ENCODE measurements around the gene GUCY1A1. TPM values are rescaled to one million over a fixed set of nuclear protein-coding genes. Genes with fewer than 3 reads are reported as not detected.

GUCY1A1 gene
- total RNA-seq, 2 experiments from 2014 or later = 0.07 TPM; not detected in 1

DNA sequence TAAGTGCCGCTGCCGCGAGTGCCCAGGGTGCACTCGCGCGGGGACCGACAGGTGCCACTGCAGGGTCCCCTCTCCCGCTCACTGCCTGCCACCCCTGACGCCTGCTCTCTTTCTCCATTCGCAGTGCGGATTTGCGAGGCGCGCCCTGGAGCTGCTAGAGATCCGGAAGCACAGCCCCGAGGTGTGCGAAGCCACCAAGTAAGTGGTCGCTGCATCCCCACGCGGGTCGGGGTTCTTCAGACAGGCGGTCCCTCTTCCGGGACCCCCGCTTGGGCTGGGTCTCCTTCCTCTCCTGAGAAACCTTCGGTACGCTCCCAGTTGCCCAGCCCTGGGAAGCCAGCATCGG, 547 bp downstream of the GUCY1A1 start:
- intact Hi-C loops (cut with micrococcal nuclease) = loop anchor here (5.0 kb wide), 1 partner anchor 90 kb away; the partner anchor contains the start of gene GUCY1B1
- no peak overlapping the region for H3K27ac Mint-ChIP-seq
- CTCF ChIA-PET = no interaction called here

DNA sequence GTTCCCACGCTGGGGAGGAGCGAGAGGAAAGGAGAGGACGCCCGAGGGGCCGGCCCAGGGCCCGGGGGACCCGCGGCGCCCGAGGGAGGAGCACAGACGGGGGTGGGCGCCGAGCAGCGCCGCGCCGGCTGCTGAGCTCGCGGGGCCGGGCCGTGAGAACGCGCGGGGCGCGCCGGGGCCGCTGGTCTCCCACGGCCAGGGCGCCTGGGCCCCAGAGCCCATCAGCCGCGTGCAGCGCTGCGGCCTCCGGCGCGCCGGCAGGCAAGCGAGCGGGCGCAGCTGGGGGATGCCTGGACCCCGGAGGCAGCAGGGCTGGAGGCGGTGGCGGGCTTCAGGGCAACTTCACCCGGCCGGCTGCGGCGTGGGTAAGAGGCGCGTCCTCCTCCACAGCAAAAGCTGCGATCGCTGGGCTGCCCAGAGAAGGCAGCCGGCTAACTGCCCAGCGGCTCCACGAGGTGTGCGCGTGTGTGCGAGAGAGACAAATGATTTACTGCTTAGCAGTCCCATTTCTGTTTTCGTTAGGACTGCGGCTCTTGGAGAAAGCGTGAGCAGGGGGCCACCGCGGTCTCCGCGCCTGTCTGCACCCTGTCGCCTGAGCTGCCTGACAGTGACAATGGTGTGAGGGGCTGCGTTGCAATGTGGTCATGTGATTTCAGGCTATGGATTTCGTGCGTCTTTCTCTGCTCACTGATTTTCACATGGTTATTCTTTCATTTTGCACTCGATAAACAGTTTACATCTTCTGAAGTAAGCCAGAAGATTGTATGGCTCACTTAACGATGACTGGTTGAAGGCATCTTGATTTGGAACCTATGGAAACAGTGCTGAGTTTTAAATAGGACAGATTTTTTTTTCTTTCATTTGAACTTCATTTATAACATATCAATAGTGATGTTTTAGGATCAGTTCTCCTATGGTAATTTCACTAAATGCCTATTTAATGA, 1.2 kb downstream of the GUCY1A1 start:
- peaks cover 10% of the 10 kb centered on the region for H3K4me1 Mint-ChIP-seq (ENCODE audit: low read depth)
- H3K27me3 Mint-ChIP-seq (ENCODE audit: low read depth) = peaks cover 61% of the 10 kb centered on the region
- peak overlapping the region; percentile 71 for H3K4me3 Mint-ChIP-seq
- no peak overlapping the region for H3K27ac Mint-ChIP-seq
- intact Hi-C loops (cut with micrococcal nuclease) = loop anchor here (5.0 kb wide), 1 partner anchor 89 kb away; the partner anchor contains the start of gene GUCY1B1
- DNase-seq = peak; percentile 8
- H3K9me3 Mint-ChIP-seq = no peaks in the 10 kb centered on the region
- CTCF ChIA-PET = no interaction called here
- no peaks in the 10 kb centered on the region for H3K36me3 Mint-ChIP-seq (ENCODE audit: low read depth)

More for the DNA sequence above, 547 bp downstream of the GUCY1A1 start:
- DNase-seq = no peak
- H3K4me1 Mint-ChIP-seq (ENCODE audit: low read depth) = peaks cover 10% of the 10 kb centered on the region
- peak overlapping the region; percentile 71 for H3K4me3 Mint-ChIP-seq
- H3K36me3 Mint-ChIP-seq (ENCODE audit: low read depth) = no peaks in the 10 kb centered on the region
- H3K9me3 Mint-ChIP-seq = no peaks in the 10 kb centered on the region
- H3K27me3 Mint-ChIP-seq (ENCODE audit: low read depth) = peaks cover 59% of the 10 kb centered on the region

DNA sequence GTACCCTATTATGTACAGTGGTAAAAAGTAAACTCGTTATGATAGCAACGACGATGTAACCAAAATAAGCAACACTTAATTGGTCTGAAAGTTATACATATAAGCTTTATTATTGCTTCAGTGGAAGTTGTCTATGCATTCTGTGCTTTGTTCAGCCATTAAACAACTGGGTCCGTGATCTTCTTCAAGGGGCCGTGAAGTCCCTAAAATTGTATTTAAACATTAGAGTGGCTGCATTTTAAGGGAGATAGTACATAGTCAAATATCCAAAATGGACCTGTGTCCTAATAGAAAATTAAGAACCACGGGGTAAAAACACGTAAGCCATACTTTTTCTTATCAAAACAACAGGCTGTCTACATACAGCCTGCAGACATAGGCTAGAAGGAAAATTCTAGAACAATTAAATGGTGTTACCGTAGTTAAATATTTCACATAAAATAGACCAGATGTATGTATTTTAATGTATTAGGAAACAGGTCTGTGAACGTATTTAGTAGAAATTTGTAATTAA, 2.1 kb downstream of the GUCY1A1 start:
- intact Hi-C loops (cut with micrococcal nuclease) = loop anchor here (5.0 kb wide), 1 partner anchor 89 kb away; the partner anchor contains the start of gene GUCY1B1
- DNase-seq = no peak
- H3K36me3 Mint-ChIP-seq (ENCODE audit: low read depth) = no peaks in the 10 kb centered on the region
- peaks cover 62% of the 10 kb centered on the region for H3K27me3 Mint-ChIP-seq (ENCODE audit: low read depth)
- H3K4me1 Mint-ChIP-seq (ENCODE audit: low read depth) = peaks cover 10% of the 10 kb centered on the region
- H3K4me3 Mint-ChIP-seq = no peak overlapping the region
- no peak overlapping the region for H3K27ac Mint-ChIP-seq
- H3K9me3 Mint-ChIP-seq = no peaks in the 10 kb centered on the region
- CTCF ChIA-PET = no interaction called here

DNA sequence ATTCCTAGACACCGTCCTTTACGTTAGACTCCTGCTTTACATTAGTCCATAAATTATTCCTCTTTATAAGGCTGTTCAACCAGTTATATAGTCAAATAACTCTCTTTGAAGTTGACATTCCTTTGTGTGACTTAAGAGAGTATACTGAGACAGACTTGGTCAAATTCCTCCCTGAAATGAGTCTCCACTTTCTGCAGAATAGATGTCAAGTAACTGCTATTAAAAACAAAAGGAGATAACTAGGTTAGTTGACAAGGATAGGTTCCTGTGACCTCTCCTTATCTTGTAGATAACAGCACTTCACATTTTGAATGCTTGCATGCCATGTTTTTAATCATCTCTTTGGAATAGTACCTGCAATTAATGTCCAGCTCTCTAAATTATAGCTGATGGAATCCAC, 5.7 kb downstream of the GUCY1A1 start:
- no peak overlapping the region for H3K4me3 Mint-ChIP-seq
- H3K27ac Mint-ChIP-seq = no peak overlapping the region
- peaks cover 5% of the 10 kb centered on the region for H3K4me1 Mint-ChIP-seq (ENCODE audit: low read depth)
- CTCF ChIA-PET = no interaction called here
- H3K27me3 Mint-ChIP-seq (ENCODE audit: low read depth) = peaks cover 33% of the 10 kb centered on the region
- no peak for DNase-seq
- H3K36me3 Mint-ChIP-seq (ENCODE audit: low read depth) = no peaks in the 10 kb centered on the region
- intact Hi-C loops (cut with micrococcal nuclease) = no loop called here
- no peaks in the 10 kb centered on the region for H3K9me3 Mint-ChIP-seq

DNA sequence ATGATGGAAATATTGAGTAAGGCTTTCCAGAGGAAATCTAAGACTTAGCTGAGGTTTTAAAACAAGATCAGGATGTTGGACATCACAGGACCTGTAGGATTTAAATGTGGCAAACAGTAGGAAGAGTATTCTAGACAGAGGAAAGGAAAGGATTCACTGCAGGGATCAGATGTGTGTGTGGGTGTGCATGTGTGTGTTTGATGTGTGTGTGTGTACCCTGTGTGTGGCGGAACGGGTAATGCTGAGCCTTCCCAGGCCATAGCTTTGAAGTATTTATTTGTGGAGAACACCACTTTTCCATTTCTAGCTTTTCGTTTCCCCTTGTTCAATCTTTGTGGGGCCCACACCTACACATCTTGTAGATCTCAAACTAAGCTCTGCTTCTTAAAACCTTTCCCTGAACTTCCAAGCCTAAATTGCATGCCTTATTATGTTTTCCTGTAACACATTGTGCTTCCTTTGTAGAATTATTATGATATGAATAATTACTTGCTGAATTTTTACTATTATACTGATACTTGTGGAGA, 6.9 kb downstream of the GUCY1A1 start:
- H3K36me3 Mint-ChIP-seq (ENCODE audit: low read depth) = no peaks in the 10 kb centered on the region
- intact Hi-C loops (cut with micrococcal nuclease) = no loop called here
- no peak overlapping the region for H3K4me3 Mint-ChIP-seq
- H3K9me3 Mint-ChIP-seq = no peaks in the 10 kb centered on the region
- H3K27ac Mint-ChIP-seq = no peak overlapping the region
- peaks cover 25% of the 10 kb centered on the region for H3K27me3 Mint-ChIP-seq (ENCODE audit: low read depth)
- CTCF ChIA-PET = interaction anchor here (1.0 kb wide), 1 partner anchor 12 kb away, joined by 3 read pairs; no protein-coding TSS in a partner anchor
- DNase-seq = no peak
- H3K4me1 Mint-ChIP-seq (ENCODE audit: low read depth) = no peaks in the 10 kb centered on the region

DNA sequence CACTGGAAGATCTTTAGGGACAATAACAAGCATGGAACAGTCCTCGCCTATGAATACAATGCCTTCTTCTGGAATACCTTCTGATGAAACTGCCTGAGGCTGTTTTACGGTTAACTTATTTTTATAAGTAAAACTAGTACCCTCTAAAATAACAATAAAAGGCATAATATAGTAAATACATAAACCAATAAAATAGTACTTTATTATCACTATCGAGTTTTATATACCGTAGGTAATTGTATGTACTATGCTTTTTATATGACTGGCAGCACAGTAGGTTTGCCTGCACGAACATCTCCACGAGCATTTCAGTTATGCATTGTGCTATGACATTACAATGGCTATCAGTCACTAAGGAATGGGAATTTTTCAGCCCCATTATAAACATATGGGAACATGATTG, 8.0 kb downstream of the GUCY1A1 start:
- intact Hi-C loops (cut with micrococcal nuclease) = no loop called here
- H3K27ac Mint-ChIP-seq = no peak overlapping the region
- H3K4me1 Mint-ChIP-seq (ENCODE audit: low read depth) = no peaks in the 10 kb centered on the region
- no peaks in the 10 kb centered on the region for H3K36me3 Mint-ChIP-seq (ENCODE audit: low read depth)
- H3K4me3 Mint-ChIP-seq = no peak overlapping the region
- H3K9me3 Mint-ChIP-seq = no peaks in the 10 kb centered on the region
- peaks cover 21% of the 10 kb centered on the region for H3K27me3 Mint-ChIP-seq (ENCODE audit: low read depth)
- CTCF ChIA-PET = no interaction called here
- DNase-seq = no peak

DNA sequence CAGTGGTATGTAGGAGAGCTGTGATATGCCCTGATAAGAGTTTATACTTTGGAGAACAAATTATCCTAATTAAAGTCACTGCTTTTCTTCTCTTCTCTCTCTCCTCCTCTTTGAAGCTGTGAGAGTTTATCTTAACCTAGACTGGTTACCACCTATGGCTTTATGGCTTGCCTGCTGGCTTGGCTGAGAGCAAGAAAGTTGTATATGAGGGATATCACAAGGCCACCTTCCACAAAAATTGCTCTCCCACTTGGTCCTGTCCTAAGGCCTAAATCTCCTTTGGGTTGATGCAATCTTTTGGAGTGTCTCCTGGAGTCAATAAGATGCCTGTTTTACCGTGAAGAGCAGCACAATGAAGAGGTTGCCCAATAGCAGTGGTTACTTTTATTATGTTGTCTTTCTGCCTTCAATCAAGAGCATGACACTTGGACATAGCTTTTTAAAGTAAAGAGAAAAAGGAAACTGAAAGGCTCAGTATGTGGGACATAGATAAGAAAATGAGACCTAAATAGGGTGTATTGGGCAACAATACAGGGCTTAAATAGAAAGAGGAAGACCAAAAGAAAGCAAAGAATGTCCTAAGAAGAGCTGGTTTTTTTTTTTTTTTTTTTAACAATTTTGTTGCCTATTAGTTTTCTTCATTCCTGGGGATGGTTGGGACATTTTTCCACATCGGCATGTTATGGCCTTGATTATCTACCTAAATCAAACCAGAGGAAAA, 9.2 kb downstream of the GUCY1A1 start:
- intact Hi-C loops (cut with micrococcal nuclease) = no loop called here
- Mint-ChIP-seq H3K4me3 (no peak overlapping the region), H3K36me3 (ENCODE audit: low read depth) (no peaks in the 10 kb centered on the region), H3K27me3 (ENCODE audit: low read depth) (peaks cover 20% of the 10 kb centered on the region), H3K9me3 (no peaks in the 10 kb centered on the region), H3K4me1 (ENCODE audit: low read depth) (no peaks in the 10 kb centered on the region), H3K27ac (no peak overlapping the region)
- CTCF ChIA-PET = interaction anchor here (0.6 kb wide), 1 partner anchor 87 kb away, joined by 3 read pairs; no protein-coding TSS in a partner anchor
- DNase-seq = no peak

DNA sequence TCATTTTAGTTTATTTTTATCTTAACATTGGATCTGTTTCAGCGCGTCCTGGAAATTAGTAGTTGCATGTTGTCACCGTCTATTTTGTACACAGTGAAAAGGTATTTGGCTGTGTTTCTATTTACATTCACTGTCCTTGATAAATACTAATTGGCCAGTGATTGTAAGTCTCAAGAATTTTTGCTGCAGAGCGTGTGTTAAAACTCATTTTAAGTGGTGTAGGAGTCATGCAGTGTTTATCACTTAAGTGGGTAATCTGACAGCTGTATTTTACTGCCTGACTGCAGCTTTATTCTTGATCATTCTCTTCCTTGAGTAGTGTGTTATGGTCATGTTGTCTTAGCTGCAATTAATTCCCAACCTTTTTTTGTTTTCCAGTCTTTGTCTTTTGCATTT, 9.8 kb downstream of the GUCY1A1 start:
- intact Hi-C loops (cut with micrococcal nuclease) = no loop called here
- H3K9me3 Mint-ChIP-seq = no peaks in the 10 kb centered on the region

DNA sequence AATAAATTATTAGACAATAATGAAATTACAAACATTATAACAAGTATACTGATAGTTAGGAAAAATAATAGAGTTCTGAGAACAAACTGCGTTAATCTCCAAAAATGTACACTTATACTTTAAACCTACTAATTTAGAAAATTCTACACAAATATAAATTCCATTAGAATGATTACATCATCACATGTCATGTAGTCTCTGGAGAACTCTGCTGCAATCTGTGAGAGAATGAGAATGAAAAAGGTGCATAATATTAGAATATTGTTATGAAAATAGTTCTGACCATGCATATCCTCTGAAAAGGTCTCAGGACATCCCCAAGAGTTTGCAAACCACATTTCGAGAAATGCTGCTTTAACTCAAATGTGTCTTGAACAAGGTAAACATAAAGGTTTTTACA, 11.4 kb downstream of the GUCY1A1 start:
- intact Hi-C loops (cut with micrococcal nuclease) = no loop called here
- H3K4me1 Mint-ChIP-seq (ENCODE audit: low read depth) = no peaks in the 10 kb centered on the region
- no peak for DNase-seq
- peaks cover 11% of the 10 kb centered on the region for H3K27me3 Mint-ChIP-seq (ENCODE audit: low read depth)
- CTCF ChIA-PET = no interaction called here
- no peak overlapping the region for H3K4me3 Mint-ChIP-seq
- H3K9me3 Mint-ChIP-seq = no peaks in the 10 kb centered on the region
- H3K27ac Mint-ChIP-seq = no peak overlapping the region
- no peaks in the 10 kb centered on the region for H3K36me3 Mint-ChIP-seq (ENCODE audit: low read depth)

More for the DNA sequence above, 9.8 kb downstream of the GUCY1A1 start:
- no peaks in the 10 kb centered on the region for H3K36me3 Mint-ChIP-seq (ENCODE audit: low read depth)
- no peak overlapping the region for H3K27ac Mint-ChIP-seq
- H3K27me3 Mint-ChIP-seq (ENCODE audit: low read depth) = peaks cover 16% of the 10 kb centered on the region
- no peaks in the 10 kb centered on the region for H3K4me1 Mint-ChIP-seq (ENCODE audit: low read depth)
- DNase-seq = no peak
- no peak overlapping the region for H3K4me3 Mint-ChIP-seq
- CTCF ChIA-PET = interaction anchor here (0.6 kb wide), 2 partner anchors 87 to 1225 kb away, joined by 3 read pairs; no protein-coding TSS in a partner anchor

DNA sequence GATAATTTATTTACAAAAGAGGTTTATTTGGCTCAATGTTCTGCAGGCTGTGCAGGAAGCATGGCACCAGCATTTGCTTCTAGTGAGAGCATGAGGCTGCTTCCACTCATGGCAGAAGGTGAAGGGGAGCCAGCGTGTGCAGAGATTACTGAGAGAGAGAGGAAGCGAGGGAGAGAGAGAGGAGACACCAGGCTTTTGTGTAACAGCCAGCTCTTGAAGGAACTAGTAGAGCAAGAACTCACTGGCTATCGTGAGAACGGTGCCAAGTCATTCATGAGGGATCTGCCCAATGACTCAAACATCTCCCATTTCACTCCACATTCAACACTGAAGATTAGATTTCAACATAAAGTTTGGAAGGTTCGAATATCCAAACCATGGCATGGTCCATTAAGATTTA, 12.7 kb downstream of the GUCY1A1 start:
- Mint-ChIP-seq H3K4me1 (ENCODE audit: low read depth) (no peaks in the 10 kb centered on the region), H3K4me3 (no peak overlapping the region), H3K27ac (no peak overlapping the region), H3K36me3 (ENCODE audit: low read depth) (no peaks in the 10 kb centered on the region), H3K9me3 (no peaks in the 10 kb centered on the region), H3K27me3 (ENCODE audit: low read depth) (peaks cover 6% of the 10 kb centered on the region)
- intact Hi-C loops (cut with micrococcal nuclease) = no loop called here
- DNase-seq = no peak
- CTCF ChIA-PET = no interaction called here

DNA sequence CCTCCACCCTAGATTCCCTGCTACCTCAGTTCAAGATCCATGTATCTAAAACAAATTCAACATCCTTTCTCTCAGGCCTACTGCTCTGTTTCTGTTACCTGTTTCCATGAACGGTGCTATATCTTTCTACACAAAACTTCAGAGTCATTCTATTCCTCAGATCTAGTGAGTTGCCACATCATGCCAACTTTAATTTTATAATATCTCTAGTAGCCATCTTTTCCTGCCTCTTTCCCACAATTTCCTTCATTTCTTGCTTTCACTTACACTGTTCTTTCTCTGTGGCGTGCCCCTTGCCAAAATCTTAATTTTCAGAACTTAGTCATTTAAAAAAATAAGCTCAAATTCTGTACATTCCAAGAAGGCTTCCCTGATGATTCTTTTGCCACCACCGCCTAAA, 15.2 kb downstream of the GUCY1A1 start:
- H3K27ac Mint-ChIP-seq = no peak overlapping the region
- CTCF ChIA-PET = no interaction called here
- H3K9me3 Mint-ChIP-seq = no peaks in the 10 kb centered on the region
- no peak for DNase-seq
- no peak overlapping the region for H3K4me3 Mint-ChIP-seq
- H3K27me3 Mint-ChIP-seq (ENCODE audit: low read depth) = peaks cover 6% of the 10 kb centered on the region
- H3K36me3 Mint-ChIP-seq (ENCODE audit: low read depth) = no peaks in the 10 kb centered on the region
- intact Hi-C loops (cut with micrococcal nuclease) = no loop called here
- no peaks in the 10 kb centered on the region for H3K4me1 Mint-ChIP-seq (ENCODE audit: low read depth)

DNA sequence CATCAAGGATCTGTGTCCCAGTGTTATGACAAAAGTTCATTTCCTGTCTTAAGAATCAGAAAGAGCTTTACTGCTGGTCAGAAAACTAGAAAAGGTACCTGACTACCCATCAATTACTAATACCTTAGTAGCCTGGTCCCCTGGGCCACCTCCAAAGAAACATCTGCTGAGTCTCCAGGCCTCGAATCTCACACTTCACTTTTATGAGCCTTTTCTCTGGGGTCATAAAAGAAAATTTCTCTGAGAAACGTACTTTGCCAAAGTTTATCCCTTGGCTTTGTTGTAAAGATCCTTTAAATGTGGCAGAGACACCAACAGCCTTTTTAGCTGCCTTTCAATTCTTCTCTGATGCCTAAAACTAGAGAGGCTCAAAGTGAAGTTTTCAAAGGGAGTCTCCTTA, 17.8 kb downstream of the GUCY1A1 start:
- no peak overlapping the region for H3K4me3 Mint-ChIP-seq
- CTCF ChIA-PET = no interaction called here
- H3K27me3 Mint-ChIP-seq (ENCODE audit: low read depth) = peaks cover 8% of the 10 kb centered on the region
- H3K9me3 Mint-ChIP-seq = no peaks in the 10 kb centered on the region
- DNase-seq = no peak
- no peak overlapping the region for H3K27ac Mint-ChIP-seq
- H3K36me3 Mint-ChIP-seq (ENCODE audit: low read depth) = no peaks in the 10 kb centered on the region
- H3K4me1 Mint-ChIP-seq (ENCODE audit: low read depth) = no peaks in the 10 kb centered on the region
- intact Hi-C loops (cut with micrococcal nuclease) = no loop called here
